Inflammatory macrophage (primary cell): ENCODE results near the gene PTGDS.
"Not testable (repeated sequence)": the region's sequence is repeated elsewhere in the genome, so short reads cannot be mapped to it uniquely, and the experiment has no call there.

Experiments used
- DNase-seq, 2 donors: peaks; one replicate each; pipeline ENCODE4 v3.0.0-alpha.2; 2020 to 2022

The PTGDS gene

DNA sequence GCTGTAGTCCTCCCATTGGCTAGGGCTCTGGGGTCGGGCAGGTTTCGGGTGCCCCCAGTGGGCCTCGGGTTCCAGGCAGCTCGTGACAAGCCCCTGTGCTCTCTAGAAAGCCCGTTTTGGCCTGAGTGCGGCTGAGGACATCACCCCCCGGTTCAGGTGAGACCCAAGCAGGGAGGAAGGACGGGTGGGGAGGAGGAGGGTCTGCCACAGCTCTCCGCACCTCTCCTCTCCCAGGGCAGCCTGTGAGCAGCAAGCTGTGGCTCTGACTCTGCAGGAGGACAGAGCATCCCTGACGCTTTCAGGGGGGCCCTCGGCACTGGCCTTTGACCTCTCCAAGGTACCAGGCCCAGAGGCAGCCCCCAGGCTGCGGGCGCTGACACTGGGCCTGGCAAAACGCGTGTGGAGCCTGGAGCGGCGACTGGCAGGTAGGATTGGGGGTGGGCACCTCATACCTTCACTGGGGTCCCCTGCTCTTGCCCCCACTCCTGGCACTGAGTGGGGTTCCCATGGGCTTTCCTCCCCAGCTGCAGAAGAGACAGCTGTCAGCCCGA is 15.6 kb downstream of the PTGDS start:
- no peak for DNase-seq

DNA sequence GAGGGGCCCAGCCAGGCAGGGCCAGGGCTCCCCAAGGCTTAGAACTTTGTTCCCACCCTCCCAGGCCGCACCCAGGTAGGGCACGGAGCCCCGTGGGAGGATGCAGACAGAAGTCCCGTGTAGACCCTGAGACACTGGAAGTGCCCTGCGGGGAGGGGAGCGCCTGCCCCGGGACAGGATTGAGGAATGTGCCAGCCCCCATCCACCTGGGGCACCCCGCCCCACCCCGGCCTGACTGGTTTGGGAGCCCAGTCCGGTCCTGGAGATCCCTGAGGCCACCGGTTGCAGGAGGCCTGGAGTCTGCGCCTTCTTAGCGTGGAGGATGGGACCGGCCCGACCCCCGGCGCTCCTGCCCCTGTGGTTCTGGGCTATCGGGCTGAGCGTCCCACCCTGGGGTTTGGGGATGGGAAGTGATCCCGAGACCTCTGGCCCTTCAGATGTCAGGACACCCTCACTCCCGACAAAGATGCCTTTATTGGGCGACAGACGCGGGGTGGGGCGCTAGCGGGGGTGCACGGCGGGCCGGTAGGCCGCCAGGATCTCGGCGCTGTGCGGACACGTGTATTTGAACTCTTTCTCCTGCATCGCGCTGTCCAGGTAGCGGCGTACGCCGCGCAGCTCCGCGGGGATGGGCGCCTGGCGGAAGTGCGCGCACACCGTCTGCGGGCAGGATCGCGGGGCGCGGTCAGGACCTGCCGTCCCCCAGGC is 17.0 kb downstream of the PTGDS start:
- no peak for DNase-seq

DNA sequence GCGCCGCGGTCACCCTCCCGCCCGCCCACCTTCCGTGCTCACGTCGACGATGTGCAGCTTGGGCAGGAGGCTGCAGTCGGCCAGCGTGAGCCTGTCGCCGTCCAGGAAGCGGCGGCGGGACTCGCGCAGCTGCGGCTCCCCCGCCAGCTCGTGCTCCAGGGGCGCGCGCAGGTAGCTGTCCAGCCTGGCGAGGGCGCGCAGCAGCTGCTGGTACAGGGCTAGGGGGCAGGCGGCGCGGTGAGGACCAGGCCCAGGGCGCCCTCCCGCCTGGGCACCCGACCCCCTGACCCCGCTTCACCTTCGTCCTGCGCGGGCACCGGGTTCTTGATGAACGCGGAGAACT is 17.6 kb downstream of the PTGDS start:
- no peak for DNase-seq

DNA sequence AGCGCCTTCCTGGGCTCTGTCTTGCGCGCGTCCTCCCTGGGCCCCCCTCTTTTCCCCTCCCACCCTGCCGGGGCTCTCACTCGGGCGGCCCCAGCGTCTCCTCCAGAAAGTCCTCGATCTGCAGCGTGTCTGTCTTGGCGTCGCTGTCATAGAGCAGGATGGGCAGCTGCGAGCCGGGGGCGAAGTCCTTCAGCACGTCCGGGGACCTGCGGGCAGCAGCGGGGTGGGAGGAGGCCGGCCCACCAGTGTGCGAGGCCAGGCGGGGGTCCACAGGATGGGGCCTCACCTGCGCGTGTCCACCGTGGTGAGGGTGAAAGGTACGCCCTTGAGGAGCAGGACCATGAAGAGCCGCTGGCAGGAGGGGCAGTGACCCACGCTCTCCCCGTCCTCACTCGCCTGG is 18.1 kb downstream of the PTGDS start:
- no peak for DNase-seq

DNA sequence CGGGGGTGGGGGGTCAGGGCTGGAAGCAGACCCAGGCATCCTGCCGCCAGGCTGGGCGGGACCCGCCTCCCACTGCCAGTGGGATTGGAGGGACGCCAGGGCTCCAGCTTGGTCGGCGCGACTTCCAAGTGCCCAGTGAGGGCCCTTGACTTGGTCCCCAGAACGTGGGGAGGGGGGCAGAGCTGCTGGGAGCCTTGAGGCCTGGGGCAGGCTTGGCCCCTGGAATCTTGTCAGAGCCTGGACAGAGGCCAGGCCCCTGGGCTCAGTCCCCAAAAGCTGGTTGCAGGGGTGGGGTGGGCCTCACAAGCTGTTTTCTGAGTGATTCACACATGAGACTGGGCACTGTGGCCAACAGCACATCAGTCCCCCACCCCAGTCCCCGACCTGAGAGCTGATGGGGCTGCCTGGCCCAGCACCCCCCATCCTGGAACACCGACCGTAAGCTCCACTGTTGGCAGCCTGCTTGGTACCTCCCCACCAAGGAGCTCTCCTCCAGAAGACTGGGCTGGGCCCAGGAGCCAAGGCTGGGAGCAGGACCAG is 18.5 kb downstream of the PTGDS start:
- DNase-seq: no peak

DNA sequence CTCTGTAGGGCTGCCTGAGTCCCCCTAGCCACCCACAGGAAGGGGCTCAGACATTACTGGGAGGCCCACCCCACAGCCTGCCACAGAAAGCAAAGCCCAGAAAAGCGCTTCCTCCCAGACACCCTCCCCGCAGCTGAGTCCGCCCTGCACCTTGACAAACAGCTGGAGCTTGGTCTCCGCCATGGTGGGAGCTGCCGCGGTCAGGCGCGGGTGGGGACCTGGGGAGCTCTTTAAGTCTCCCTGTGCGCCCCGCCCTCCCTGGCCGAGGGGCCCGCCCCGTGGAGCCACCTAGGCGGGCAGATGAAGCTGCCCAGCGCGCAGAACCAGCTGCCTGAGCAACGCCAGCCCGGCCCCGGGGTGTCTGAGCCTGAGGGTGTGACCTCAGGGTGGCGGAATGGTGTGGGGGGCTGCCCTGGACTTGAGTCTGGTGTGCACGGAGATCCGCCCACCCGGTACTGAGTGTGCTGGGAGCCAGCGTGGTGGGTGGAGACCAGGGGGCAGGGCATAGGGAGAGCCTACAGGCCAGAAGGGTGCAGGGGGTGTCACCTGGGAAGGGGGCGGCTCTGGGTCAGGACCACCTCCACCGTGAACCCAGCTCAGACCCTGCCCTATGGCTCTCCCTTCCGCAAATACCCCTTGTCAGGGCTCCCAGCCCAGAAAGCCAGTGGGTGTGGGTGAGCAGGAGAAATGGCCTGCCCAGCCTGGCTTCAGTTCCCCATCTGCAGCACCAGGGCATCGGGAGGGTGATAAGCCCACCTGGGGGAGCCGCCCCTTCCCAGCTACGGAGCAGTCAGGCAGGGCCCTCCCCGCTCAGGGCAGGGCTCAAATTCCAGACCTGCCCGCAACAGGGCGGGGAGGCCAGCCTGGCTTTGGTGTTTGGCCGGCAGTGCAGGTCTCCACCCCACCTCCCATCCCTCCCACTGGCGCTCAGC is 19.3 kb downstream of the PTGDS start, which contains the start of gene CLIC3:
Gene CLIC3 (minus strand): TSS at position 208 of the 932 bp plus-strand sequence. CDS start 25 bp downstream, at position 183.
- peak; percentile 11 to 51 for DNase-seq

DNA sequence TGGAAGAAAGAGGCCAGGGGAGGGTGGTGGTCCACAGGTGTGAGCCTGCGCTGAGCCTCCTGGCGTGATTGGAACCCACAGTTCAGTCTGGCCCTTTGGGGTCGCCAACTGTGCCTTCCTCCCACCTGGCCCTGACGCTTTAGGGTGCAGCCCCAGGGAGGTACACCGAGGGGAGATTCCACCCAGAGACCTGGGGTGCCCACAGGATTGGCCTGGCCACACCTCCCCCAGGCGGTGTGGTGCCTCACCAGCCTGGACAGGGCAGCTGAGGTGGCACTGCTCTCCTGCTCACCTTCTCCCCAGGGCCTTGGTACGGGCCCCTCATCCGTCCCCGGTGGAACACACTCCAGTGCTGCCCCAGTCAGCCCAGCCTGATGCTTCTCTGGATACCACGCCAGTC is 20.1 kb downstream of the PTGDS start:
- DNase-seq: no peak

DNA sequence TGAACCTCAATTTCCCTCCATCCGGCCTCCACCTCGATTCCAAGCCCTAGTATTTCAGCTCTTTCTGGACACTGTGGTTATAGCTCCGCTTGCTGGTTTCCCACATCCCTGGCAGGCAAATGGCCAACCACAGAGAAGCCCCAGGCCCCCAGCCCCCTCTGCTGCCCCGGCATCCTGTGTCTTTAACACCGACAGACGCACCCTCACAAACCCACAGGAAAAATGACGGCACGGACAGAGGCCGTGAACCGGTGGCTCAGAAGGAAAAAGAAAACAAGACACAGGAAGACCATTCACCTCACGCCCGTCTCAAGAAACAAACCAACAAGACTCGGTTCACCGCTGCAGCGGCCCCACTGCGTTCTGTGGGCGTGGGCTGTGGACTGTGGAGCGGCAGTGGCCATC is 20.5 kb downstream of the PTGDS start:
- no peak for DNase-seq

DNA sequence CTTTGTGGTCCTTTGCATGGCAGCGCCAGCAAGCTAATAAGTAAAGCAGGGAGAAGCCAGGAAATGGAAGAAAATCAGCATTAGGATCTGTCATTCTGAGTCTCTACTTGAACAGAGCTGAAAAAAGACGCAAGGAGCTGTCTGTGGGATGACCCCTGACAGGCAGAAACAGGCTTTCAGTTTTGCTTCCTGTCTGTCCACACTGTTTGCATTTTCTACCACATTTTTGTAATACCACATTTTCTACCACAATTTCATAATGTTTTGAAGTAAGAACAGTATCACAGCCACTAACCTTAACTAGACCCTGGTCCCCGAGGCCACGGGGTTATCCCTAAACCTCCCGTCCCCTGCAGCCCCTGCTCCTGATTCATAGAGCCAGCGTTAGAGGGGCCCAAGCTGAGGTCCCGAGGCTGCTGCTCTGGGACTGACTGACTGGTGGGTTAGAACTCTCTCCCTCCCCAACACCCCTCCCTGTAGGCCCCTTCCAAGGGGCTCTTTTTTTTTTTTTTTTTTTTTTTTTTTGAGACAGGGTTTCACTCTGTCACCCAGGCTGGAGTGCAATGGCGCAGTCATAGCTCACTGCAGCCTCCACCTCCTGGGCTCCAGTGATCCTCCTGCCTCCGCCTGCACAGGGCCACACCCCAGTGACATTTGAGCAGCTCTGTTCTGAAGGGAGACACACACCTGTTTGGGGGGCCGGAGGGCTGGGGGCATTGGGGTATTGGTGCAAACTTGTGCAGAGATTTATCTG is 23.1 kb downstream of the PTGDS start:
- DNase-seq: peak; percentile 86 to 91

DNA sequence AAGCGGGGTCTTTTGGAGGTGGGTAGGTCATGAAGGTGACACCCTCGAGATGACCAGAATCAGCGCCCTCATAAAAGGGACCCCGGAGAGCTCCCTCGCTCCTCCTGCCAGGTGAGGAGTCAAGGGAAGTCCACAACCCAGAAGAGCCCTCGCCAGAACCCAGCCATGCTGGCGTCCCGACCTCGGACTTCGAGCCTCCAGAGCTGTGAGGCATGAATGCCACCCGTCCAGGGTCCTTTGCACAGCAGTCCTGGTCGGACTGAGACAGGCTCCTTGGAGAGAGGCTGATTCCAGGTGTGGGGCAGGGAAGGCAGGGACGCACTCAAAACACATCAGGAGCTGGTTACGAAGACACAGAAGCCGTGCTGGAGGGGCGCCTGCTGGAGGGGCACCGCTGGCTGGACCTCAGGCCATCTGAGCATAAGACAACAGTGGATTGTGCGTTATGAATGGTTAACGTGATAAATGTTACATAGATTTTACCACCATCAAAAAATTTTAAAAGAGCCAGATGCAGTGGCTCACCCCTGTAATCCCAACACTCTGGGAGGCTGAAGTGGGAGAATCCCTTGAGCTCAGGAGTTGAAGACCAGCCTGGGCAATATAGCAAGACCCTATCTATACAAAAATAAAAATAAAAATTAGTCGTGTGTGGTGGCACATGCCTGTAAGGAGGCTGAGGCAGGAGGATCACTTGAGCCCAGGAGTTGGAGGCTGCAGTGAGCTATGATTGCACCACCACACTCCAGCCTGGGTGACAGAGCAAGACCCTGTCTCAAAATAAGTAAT is 24.7 kb downstream of the PTGDS start:
- DNase-seq: no peak

DNA sequence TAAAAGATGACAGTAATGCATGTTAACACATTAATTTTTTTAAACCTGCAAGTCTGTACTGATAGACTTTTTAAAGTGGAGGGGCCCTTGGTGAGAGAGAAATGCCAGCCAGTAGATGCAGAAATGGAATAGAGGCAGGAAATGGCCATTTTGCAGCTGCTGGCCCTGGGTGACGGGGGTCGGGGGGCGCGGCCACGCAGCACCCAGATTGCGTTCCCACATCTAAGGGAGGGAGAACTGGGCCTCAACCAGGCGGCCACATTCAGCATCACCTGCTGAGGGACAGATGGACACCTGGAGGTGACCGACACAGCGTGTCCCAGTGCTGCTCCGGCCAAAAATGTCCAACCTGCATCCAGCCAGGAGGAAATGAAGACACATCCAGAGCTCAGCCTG is 25.3 kb downstream of the PTGDS start:
- DNase-seq: no peak

DNA sequence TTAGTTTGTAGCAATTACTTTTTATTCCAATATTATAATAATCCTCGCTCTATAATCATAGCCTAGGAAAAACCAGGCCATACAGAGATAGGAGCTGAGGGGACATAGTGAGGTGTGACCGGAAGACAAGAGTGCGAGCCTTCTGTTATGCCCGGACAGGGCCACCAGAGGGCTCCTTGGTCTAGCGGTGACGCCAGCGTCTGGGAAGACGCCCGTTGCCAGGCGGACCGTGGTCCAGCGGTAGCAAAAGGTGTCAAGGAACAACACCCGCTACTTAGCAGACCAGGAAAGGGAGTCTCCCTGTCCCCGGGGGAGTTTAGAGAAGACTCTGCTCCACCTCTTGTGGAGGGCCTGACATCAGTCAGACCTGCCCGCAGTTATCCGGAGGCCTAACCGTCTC is 27.0 kb downstream of the PTGDS start:
- not testable (repeated sequence) for DNase-seq

DNA sequence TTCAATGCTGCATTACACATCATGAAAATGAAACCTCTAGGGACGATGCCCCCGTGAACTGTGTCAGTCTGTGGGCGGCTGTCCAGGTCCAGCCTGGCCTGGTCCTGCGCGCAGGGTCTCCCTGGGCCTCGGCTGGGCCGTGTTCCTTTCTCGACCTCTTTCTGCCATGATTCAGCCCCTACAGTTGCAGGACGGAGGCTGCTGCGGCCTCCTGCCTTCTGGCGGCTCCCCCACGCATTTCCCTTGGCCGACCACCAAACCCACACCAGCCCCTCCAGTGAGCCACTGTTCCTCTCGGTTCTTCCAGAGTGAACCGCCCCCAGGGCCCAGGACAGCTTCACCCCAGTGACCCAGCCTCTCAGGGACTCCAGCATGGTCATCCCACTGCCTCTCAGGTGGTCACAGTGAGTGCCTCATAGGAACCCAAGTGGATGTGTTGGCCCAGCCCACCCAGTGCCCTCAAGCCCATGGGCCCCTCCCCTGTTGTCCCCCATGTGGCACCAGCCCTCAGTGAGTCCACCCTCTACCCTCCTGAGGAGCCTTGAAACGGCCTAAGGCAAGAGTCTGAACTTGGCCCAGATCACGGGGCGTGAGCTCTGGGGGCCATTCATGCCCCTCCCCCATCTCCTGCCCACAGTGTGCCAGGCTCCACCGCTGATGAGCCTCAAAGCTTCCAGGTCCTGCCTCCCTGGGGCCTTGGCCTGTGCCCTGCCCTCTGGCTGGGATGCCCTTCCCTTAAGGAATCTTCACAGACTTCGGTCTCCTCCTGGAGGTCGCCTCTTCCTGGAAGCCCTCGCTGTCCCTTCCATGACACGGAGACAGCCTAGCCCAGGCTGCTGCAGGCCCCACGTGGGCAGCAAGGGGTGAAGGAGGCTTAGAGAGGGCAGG is 29.1 kb downstream of the PTGDS start:
- no peak for DNase-seq

DNA sequence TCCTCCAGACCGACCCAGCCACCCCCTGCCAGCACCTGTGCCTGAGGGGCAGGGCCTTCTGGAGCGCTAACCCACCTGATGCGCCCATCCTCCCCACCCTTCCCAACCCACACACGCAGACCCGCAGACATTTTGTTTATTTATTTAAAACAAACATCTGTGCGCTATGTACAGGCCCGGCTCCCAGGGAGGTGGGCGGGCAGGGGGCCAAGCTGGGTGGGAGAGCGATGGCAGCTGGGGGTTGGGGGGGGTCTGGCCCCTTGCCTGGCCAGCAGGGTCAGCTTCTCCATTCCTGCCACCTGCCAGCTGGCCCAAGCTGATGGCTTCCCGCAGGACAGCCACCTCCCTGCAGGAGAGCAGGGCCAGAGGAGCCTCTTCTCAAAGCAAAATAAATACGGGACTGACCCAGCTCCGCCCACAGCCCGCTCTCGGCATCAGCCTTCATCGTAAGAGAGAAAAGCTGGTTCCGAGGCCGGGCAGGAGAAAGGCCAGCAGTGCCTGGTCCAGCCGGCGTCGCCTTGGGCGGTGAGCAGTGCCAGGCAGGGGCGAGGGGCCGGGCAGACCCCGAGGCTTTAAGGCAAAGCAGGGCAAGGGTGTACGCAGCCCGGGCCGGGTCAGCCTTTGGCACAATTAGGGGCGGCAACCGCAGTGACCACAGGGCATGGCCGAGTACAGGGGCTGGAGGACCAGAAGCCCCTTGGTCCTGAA is 30.0 kb downstream of the PTGDS start:
- no peak for DNase-seq

DNA sequence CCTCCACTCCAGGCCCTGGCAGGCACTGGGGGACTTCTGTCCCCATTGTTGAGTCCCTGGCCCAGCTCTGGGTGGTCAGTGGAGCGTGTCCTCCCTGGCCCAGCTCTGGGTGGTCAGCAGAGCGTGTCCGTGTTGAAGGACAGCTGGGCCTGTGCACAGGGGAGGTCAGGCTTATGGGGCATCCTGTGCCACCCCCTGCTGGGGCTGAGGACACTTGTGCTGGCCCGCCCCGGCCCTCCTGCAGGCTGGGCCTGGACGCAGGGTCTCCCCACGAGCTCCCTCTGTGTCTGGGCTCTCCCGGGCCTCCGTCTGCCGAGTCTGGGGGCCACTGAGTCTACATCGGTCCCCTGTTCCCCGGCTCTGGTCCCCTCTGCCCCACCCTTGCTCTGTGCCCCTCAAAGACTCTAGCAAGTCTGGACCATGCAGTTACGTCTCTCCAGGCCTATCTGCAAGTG is 30.5 kb downstream of the PTGDS start:
- no peak for DNase-seq

DNA sequence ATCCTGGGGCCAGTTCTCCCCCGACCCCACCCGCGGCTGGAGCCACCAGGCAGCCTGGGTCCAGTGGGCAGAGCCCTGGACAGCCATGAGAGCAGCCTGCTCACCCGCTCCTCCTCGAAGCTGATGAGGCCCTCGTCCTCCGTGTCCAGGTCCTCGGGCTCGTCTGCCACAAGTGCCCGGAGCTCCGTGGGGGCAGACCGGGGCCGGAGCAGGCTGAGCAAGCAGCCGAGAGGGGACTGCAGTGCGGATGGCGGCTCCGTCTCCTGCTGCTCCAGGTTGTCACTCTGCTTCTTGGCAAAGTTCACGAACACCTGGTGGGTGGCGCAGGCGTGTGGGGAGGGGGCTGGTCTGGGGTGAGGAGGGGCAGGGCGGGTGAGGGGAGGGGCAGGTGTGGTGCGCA is 31.0 kb downstream of the PTGDS start:
- no peak for DNase-seq

DNA sequence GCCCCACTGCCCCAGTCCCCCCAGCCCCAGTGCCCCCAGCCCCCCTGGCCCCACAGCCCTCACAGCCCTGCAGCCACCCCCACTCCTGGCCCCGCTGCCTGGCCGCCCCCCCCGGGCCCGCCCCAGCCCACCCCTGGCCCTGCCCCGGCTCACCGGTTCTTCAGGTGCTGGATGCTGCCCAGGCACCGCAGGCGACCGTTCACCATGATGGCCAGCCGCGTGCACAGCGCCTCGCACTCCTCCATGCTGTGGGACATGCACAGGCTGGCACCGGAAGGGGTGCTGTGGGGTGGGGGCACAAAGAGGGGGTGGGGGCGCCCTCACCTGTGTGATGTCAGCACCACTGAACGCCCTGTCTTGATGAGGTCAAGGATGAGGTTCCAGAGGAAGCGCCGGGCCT is 31.9 kb downstream of the PTGDS start:
- DNase-seq: no peak

DNA sequence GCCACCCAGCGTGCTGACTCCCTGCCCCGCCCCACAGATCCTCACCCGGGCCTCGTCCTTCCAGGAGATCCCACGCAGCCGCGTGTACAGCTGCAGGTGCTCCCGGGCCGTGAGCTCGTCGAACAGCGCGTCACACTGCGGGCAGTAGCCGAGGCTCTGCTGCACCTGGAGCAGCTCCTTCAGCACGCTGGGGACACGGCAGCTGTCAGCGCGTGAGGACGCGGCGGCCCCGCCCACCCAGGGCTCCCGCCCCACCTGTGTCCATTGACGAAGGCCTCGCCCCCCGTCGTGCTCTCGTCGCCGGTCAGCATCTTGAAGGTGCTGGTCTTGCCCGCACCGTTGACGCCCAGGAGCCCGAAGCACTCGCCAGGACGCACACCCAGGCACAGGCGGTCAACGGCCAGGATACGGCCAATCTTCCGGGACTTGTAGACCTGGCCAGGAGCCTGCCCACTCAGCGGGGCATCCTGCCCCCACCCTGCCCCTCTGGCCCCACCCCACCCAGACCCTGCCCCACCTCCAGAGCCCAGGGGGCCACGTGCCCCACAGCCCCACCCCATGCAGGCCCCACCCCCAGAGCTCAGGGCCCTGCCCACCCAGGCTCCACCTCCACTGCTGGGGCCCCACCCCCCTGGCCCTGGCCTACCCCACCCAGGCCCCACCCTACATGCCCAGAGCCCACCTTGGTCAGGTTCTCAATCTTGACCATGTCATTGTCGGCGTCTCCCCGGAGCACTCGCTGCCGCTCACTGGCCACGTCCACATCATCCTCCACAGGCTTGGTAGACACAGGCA is 32.8 kb downstream of the PTGDS start:
- DNase-seq: no peak

DNA sequence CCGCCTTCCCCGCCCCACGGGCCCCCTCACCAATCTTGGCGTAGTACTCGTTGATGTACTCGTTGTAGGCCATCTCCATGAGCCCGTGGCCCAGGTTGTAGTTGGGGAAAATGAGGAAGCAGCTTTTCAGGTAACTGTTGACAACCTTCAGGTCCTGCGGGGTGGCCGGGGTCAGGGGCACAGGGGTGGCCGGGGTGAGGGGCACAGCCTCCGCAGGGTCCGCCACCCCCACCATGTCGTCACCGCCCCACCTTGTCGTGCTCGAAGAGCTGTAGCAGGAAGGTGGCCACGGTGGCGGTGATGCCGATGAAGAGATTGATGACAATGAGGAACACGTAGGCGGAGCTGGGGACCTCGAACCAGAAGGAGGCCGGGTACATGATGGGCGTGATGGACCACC is 33.9 kb downstream of the PTGDS start:
- no peak for DNase-seq
